ENCODE data around the gene BEND5.

DNA sequence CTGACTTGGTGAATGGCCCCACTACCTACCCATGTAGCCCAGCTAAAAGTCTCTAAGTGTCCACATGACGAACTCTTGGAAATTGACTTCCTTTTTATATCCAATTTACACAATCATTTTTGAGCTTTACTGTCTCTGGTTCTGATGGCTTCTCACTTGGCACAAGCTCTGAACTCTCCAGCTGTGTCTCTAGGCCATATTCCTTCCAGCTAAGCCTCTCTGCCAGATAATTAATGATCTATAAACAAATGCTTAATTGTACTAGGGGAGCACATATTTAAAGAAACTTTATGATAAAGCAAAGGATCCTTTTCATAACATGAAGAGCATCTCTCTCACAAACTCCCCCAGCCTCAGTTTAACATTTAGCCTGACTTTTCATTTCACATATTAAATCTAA lies 16.3 kb upstream of the BEND5 start:
- no peak for TF ChIP-seq ZBTB33 (IDR thresholded peaks at IDR 0.05)
- TF ChIP-seq, protein P1, sequence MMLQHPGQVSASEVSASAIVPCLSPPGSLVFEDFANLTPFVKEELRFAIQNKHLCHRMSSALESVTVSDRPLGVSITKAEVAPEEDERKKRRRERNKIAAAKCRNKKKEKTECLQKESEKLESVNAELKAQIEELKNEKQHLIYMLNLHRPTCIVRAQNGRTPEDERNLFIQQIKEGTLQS (IDR thresholded peaks at IDR 0.05): no peak
- no peak for TF ChIP-seq CTCF (IDR thresholded peaks at IDR 0.05; ENCODE audit: low read depth, low read length, missing input control)
- TF ChIP-seq YY1 (IDR thresholded peaks at IDR 0.05): no peak
- no peak for TF ChIP-seq TAF1 (conservative IDR thresholded peaks at IDR 0.05)
- no peak for TF ChIP-seq MAX (IDR thresholded peaks at IDR 0.05)
- TF ChIP-seq HNF4G (IDR thresholded peaks at IDR 0.05): no peak
